Islet precursor cell (in vitro differentiated cells): ENCODE data around the gene ITGA4.
A peak's percentile ranks its signal among the peaks of the same experiment; 100 is the strongest.

ENCODE experiments used
- DNase-seq: peaks from one replicate; pipeline ENCODE4 v3.0.0-alpha.2; 2018

Gene ITGA4

GRCh38 chr2:181517685-181518301, 60.6 kb downstream of the ITGA4 start:
- no peak for DNase-seq

GRCh38 chr2:181520253-181520652, 63.1 kb downstream of the ITGA4 start:
- no peak for DNase-seq

GRCh38 chr2:181523756-181524155, 66.6 kb downstream of the ITGA4 start:
- no peak for DNase-seq

- no peak for DNase-seq
These were observed 68.8 kb downstream of the ITGA4 start for GRCh38 chr2:181526014-181526413.

GRCh38 chr2:181527058-181527457, 69.9 kb downstream of the ITGA4 start:
- DNase-seq = no peak

- no peak for DNase-seq
These were observed 71.3 kb downstream of the ITGA4 start for GRCh38 chr2:181528441-181528840.

GRCh38 chr2:181536730-181537129, 79.5 kb downstream of the ITGA4 start:
- DNase-seq = no peak

GRCh38 chr2:181540421-181540820, 83.2 kb downstream of the ITGA4 start:
- peak; percentile 59 for DNase-seq

- DNase-seq = no peak
These were observed 85.0 kb downstream of the ITGA4 start for GRCh38 chr2:181542170-181542569.

- no peak for DNase-seq
These were observed 88.9 kb downstream of the ITGA4 start for GRCh38 chr2:181546086-181546485.

GRCh38 chr2:181552808-181553207, 95.6 kb downstream of the ITGA4 start:
- peak; percentile 89 for DNase-seq

- DNase-seq = no peak
These were observed 96.1 kb downstream of the ITGA4 start for GRCh38 chr2:181553244-181553643.

GRCh38 chr2:181554061-181554830, 97.1 kb downstream of the ITGA4 start:
- no peak for DNase-seq

- DNase-seq = no peak
These were observed 101.2 kb downstream of the ITGA4 start for GRCh38 chr2:181558371-181558770.

GRCh38 chr2:181563101-181563692, 106.0 kb downstream of the ITGA4 start:
- no peak for DNase-seq

- DNase-seq = no peak
These were observed 109.3 kb downstream of the ITGA4 start for GRCh38 chr2:181566334-181567032.

- DNase-seq = no peak
These were observed 112.9 kb downstream of the ITGA4 start for GRCh38 chr2:181570059-181570458.

- no peak for DNase-seq
These were observed 113.9 kb downstream of the ITGA4 start for GRCh38 chr2:181570833-181571661.

- no peak for DNase-seq
These were observed 116.1 kb downstream of the ITGA4 start for GRCh38 chr2:181573140-181573736.

- no peak for DNase-seq
These were observed 117.1 kb downstream of the ITGA4 start for GRCh38 chr2:181574321-181574720.

- DNase-seq = no peak
These were observed 118.0 kb downstream of the ITGA4 start for GRCh38 chr2:181575024-181575649.

- no peak for DNase-seq
These were observed 118.5 kb downstream of the ITGA4 start for GRCh38 chr2:181575650-181576025.
